Right lung (tissue), 10 donors: ENCODE data around the gene RNF5. TPM values are rescaled to one million over a fixed set of nuclear protein-coding genes. Genes with fewer than 3 reads are reported as not detected.
"Not testable (repeated sequence)": the region's sequence is repeated elsewhere in the genome, so short reads cannot be mapped to it uniquely, and the experiment has no call there.

ENCODE experiments used
- DNase-seq, 2 donors: peaks; one replicate each; pipeline ENCODE4 v3.0.0-alpha.2; 2013
- long read RNA-seq, 8 donors: transcript quantifications; one replicate each; lab custom pipeline, GENCODE V29; 2026
- polyA plus RNA-seq, 5 donors: library from polyadenylated mRNA; unstranded; fragments of 120-200 nt; gene quantifications; one replicate each; pipeline versions ENCODE4 v1.2.1 to v1.2.3, GENCODE V29; 2013; ENCODE audit warnings: inconsistent platforms in 1 of 5, low replicate concordance in 1 of 5; ENCODE audit not compliant: insufficient read length in 5 of 5, insufficient read depth in 1 of 5

Gene RNF5, protein sequence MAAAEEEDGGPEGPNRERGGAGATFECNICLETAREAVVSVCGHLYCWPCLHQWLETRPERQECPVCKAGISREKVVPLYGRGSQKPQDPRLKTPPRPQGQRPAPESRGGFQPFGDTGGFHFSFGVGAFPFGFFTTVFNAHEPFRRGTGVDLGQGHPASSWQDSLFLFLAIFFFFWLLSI
- polyA plus RNA-seq, result 10 to 100 TPM; 69.6 to 81.7 (median 75.8) TPM
- long read RNA-seq, donor 1, transcript RNF5-203 (6 exons, 1,168 nt), result major isoform, 54 of 107 reads
- long read RNA-seq, donor 1, partial matches to known transcripts, result 46 of 107 reads
- long read RNA-seq, donor 1, other reads (novel, unspliced or antisense), result 7 of 107 reads
- long read RNA-seq, donor 2, transcript RNF5-203 (6 exons, 1,168 nt), result major isoform, 38 of 67 reads
- long read RNA-seq, donor 2, partial matches to known transcripts, result 21 of 67 reads
- long read RNA-seq, donor 2, other reads (novel, unspliced or antisense), result 8 of 67 reads
- long read RNA-seq, donor 3, transcript RNF5-203 (6 exons, 1,168 nt), result major isoform, 43 of 54 reads
- long read RNA-seq, donor 3, partial matches to known transcripts, result 0 of 54 reads
- long read RNA-seq, donor 3, other reads (novel, unspliced or antisense), result 11 of 54 reads
- long read RNA-seq, donor 4, transcript RNF5-203 (6 exons, 1,168 nt), result major isoform, 24 of 44 reads
- long read RNA-seq, donor 4, partial matches to known transcripts, result 20 of 44 reads
- long read RNA-seq, donor 4, other reads (novel, unspliced or antisense), result 0 of 44 reads
- long read RNA-seq, donor 5, transcript RNF5-203 (6 exons, 1,168 nt), result major isoform, 37 of 113 reads
- long read RNA-seq, donor 5, partial matches to known transcripts, result 55 of 113 reads
- long read RNA-seq, donor 5, other reads (novel, unspliced or antisense), result 21 of 113 reads
- long read RNA-seq, donor 6, transcript RNF5-203 (6 exons, 1,168 nt), result major isoform, 55 of 138 reads
- long read RNA-seq, donor 6, partial matches to known transcripts, result 51 of 138 reads
- long read RNA-seq, donor 6, other reads (novel, unspliced or antisense), result 32 of 138 reads
- long read RNA-seq, donor 7, transcript RNF5-203 (6 exons, 1,168 nt), result major isoform, 51 of 68 reads
- long read RNA-seq, donor 7, partial matches to known transcripts, result 10 of 68 reads
- long read RNA-seq, donor 7, other reads (novel, unspliced or antisense), result 7 of 68 reads
- long read RNA-seq, donor 8, transcript RNF5-203 (6 exons, 1,168 nt), result major isoform, 17 of 30 reads
- long read RNA-seq, donor 8, partial matches to known transcripts, result 13 of 30 reads
- long read RNA-seq, donor 8, other reads (novel, unspliced or antisense), result 0 of 30 reads

DNA sequence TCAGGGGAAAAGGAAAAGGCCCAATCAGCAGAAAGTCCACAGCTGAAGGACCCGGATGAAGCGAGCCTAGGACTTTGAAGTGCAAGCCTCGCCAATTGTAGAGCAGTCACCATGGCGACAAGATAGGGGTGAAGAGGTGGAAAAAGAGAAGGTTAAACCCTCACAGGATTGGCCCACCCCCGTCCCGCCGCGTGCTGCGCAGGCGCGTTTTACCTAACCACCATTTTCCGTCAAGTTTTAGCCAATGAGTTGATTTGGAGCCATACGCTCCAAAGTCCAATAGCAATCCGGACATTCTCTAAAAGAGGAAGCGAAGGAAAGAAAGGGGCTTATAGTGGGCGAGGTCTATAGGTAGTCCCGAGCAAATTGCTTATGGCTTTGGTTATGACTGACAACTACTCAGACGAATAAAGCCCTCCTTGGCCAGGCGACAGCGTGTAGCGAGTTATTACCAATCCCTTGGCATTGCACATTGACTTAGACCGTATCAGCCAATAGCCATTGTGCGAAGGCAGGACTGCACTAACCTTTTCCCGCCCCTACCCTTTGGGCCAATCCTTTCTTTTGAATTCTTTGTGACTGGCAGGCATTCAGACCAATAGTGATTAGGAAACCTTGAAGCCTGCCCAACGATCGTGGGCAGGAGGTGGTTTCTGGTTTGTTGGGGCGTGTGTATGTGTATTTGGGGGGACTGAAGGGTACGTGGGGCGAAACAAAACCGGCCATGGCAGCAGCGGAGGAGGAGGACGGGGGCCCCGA is at the start of gene RNF5:
RNF5 (plus strand) TSS at position 618 of the 759 bp plus-strand sequence; CDS start at position 725, 107 bp downstream.
- peak; percentile 99 to 100 for DNase-seq

GRCh38 chr6:32128751-32129296 is 49.4 kb upstream of the RNF5 start:
- DNase-seq, result no peak

DNA sequence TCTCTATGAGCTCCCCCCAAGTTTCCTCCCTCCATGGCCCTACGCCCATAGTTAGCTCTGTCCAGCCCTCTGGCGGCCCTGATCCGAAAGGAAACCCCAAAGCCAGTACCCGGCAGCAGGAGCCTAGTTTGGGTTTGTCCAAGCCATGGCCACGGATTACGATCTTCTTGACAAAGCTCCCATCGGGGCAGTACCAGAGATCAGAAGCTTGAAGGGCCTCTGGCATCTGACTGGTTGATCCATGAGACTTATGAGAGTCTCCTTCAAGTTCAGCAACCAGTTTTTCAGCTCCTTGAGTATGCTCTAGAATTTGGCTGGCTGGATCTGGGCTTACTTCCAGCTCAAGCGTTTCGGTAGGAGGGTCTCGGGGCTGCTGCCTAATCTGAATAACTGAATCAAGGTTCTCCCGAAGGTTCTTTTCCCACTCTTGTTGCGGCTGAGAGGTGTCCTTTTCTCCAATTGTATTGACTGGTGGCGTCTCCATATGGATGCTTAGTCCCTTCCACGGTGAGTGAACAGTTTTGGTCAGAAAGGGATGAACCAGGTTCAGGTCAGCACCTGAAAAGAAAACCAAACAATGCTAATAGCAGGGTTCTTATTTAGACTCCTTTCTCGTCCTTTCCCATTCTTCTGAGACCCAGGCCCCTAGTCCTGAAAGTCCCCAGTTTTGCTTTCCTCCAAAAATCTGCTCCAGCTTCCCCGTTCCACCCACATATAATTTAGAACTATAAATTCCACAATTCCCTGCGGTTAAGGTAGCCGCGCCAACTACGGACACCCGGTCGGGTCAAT is 48.7 kb upstream of the RNF5 start:
- DNase-seq, result no peak

DNA sequence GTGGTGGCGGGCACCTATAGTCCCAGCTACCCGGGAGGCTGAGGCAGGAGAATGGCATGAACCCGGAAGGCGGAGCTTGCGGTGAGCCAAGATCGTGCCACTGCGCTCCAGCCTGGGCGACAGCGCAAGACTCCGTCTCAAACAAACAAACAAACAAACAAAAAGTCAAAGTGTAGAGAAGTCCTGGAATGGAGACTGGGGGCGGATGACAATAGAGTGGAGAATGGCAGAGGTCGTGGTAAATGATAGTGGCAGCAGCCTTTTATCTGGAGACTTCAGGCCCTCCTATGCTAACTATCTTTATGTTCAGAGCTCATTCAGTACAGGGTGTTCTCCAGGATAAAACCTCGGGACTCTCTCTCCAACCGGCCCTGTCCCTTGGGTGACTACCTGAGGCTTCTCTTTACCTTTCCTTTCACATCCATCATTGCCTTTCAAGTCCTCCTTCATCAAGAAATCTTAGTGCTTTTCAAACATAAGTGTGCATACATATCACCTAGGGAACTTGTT is 46.7 kb upstream of the RNF5 start:
- DNase-seq, result no peak

- DNase-seq, result no peak
Observed at GRCh38 chr6:32132110-32132509, 46.1 kb upstream of the RNF5 start.

- no peak for DNase-seq
Observed at GRCh38 chr6:32133786-32134185, 44.4 kb upstream of the RNF5 start.

GRCh38 chr6:32137454-32137853 is 40.8 kb upstream of the RNF5 start:
- DNase-seq, result no peak

- no peak for DNase-seq
Observed at GRCh38 chr6:32139590-32139989, 38.6 kb upstream of the RNF5 start.

GRCh38 chr6:32140420-32141046 is 37.7 kb upstream of the RNF5 start:
- no peak for DNase-seq

- not testable (repeated sequence) for DNase-seq
Observed at GRCh38 chr6:32144238-32144637, 34.0 kb upstream of the RNF5 start.

GRCh38 chr6:32146287-32146686 is 31.9 kb upstream of the RNF5 start:
- no peak for DNase-seq

- no peak for DNase-seq
Observed at GRCh38 chr6:32146687-32147086, 31.5 kb upstream of the RNF5 start.

DNA sequence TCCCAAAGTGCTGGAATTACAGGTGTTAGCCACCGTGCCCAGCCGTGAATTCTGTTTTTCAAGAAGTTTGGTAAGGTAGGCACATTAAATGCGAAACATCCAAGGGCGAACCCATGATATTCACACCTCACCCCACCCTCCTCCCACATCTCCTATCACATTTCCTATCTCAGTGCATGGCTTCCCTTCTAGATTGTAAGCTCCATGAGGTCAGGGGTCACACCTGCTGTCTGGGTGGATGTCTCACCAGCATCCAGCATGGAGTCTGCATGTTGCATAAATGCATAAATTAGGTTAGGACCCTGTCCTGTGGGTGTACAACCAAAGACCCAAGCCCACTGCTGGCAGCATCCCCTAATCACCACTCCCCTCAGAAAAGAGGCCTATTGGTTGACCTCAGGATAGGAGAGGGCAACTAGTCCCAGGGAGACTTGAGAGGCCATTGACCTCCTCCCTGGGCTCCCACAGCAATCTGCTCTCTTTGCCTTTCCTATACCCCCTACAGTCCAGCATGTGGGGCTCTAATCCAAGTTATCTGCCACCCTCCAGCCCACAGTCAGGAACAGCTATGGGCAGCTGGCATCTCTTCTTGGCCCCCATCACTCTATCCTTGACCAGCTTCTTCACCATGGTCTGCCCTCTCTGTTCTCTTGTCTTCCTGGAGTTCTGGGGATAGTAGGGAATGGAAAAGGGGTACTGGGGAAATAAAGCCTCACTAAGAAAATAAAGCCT is 30.6 kb upstream of the RNF5 start:
- no peak for DNase-seq

GRCh38 chr6:32148289-32149091 is 29.7 kb upstream of the RNF5 start:
- no peak for DNase-seq

- no peak for DNase-seq
Observed at GRCh38 chr6:32149092-32149755, 29.0 kb upstream of the RNF5 start.

DNA sequence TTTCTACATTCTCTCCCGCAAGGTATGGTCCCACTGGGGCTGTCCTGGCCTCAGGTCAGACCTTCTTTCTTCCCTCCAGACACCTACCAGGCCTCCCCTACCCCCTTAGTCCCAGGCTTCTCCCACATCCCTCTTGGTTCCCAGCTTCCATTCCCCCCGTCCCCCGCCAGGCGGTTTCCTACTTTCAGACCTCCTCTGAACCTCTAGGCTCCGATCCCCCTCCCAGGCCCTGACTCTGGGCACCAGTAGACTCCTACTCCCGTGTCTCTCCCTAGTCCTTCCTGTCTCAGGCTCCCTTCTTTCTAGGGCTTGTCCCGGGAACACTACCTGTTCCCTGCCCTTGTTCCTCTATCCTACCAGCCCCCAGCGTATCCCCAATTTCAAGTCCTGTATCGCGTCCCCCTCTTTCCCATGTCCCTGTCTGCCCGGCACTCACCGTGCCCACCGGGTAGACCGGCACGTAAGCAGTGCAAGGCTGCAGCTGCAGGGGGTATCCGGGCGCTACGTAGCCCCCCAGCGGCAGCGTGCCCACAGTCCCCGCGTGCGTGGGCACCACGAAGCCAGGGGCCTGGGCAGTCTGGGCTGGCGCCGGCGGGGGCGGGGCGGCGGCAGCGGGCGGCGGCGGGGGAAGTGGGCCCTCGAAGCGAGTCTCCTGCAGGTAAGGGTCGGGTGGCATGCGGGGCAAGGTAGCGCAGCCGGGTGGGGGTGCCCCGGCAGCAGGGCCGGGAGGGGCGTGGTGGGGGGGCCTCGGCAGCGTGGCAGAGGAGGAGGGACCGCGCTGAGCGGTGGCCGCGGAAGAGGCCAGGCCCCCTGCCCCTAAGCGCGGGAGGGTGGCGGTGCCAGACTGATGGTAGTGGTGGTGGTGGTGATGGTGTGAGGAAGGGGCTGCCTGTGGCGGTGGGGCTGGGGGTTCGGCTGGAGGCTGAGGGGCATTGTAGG is 28.0 kb upstream of the RNF5 start:
- DNase-seq, result no peak
